Fibroblast of lung (primary cell): ENCODE results near the gene FETUB.

Experiments
- EZH2 ChIP-seq: IDR thresholded peaks from 2 replicates; pipeline ENCODE4 v1.5.1; 2012; ENCODE audit warnings: low read length, control low read depth, mild to moderate bottlenecking; ENCODE audit errors: missing control alignments
- TF ChIP-seq, protein P1 (sequence below), 2 donors: IDR thresholded peaks in 1 of 2; conservative IDR thresholded peaks in 1 of 2; 1 replicate in 1 of 2; 2 replicates in 1 of 2; pipeline ENCODE4 v1.5.1; 2011 to 2012; ENCODE audit warnings: low read length in 2 of 2, control low read depth in 1 of 2, inconsistent platforms in 1 of 2, low read depth in 1 of 2, mild to moderate bottlenecking in 1 of 2

DNA sequence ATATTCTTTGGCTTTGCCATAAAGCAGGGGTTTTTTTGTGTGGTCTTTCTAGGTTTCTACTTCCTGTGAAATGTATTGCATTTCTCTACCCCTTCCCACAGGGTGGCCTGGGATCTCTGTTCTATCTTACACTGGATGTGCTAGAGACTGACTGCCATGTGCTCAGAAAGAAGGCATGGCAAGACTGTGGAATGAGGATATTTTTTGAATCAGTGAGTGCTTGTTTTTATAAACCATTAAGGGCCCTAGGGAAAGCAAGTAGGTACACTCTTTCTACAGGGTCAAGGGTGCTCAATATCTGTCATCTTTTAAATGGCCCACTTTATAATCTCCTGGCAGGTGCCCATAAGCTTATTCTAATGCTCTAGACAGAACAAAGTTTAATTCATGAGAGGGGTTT is 730 bp downstream of the FETUB start:
- TF ChIP-seq, protein P1, sequence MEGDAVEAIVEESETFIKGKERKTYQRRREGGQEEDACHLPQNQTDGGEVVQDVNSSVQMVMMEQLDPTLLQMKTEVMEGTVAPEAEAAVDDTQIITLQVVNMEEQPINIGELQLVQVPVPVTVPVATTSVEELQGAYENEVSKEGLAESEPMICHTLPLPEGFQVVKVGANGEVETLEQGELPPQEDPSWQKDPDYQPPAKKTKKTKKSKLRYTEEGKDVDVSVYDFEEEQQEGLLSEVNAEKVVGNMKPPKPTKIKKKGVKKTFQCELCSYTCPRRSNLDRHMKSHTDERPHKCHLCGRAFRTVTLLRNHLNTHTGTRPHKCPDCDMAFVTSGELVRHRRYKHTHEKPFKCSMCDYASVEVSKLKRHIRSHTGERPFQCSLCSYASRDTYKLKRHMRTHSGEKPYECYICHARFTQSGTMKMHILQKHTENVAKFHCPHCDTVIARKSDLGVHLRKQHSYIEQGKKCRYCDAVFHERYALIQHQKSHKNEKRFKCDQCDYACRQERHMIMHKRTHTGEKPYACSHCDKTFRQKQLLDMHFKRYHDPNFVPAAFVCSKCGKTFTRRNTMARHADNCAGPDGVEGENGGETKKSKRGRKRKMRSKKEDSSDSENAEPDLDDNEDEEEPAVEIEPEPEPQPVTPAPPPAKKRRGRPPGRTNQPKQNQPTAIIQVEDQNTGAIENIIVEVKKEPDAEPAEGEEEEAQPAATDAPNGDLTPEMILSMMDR (conservative IDR thresholded peaks at IDR 0.05 in 1 of 2, IDR thresholded peaks at IDR 0.05 in 1 of 2; ENCODE audit: low read depth in 1 of 2, low read length in 2 of 2), result no peak
- no peak for TF ChIP-seq EZH2
